ENCODE data around the gene MYO7B.

The MYO7B gene

GRCh38 chr2:127614246-127614645, 78.8 kb downstream of the MYO7B start:
- H3K4me3 ChIP-seq (ENCODE audit: low read depth, low read length), result no peak overlapping the region
- TF ChIP-seq CTCF (IDR thresholded peaks at IDR 0.05; ENCODE audit: low read depth, low read length), result no peak

- H3K4me3 ChIP-seq (ENCODE audit: low read depth, low read length), result no peak overlapping the region
Measured at GRCh38 chr2:127614731-127615130, 79.2 kb downstream of the MYO7B start.

GRCh38 chr2:127615511-127616166, 80.2 kb downstream of the MYO7B start:
- H3K4me3 ChIP-seq (ENCODE audit: low read depth, low read length), result no peak overlapping the region
- TF ChIP-seq CTCF (IDR thresholded peaks at IDR 0.05; ENCODE audit: low read depth, low read length), result no peak

More at GRCh38 chr2:127614731-127615130, 79.2 kb downstream of the MYO7B start:
- TF ChIP-seq CTCF (IDR thresholded peaks at IDR 0.05; ENCODE audit: low read depth, low read length), result no peak

- no peak for TF ChIP-seq CTCF (IDR thresholded peaks at IDR 0.05; ENCODE audit: low read depth, low read length)
- no peak overlapping the region for H3K4me3 ChIP-seq (ENCODE audit: low read depth, low read length)
Measured at GRCh38 chr2:127618551-127619202, 83.2 kb downstream of the MYO7B start.

GRCh38 chr2:127619203-127619590, 83.7 kb downstream of the MYO7B start:
- H3K4me3 ChIP-seq (ENCODE audit: low read depth, low read length), result no peak overlapping the region
- TF ChIP-seq CTCF (IDR thresholded peaks at IDR 0.05; ENCODE audit: low read depth, low read length), result no peak

GRCh38 chr2:127619877-127620705, 84.6 kb downstream of the MYO7B start:
- no peak for TF ChIP-seq CTCF (IDR thresholded peaks at IDR 0.05; ENCODE audit: low read depth, low read length)
- H3K4me3 ChIP-seq (ENCODE audit: low read depth, low read length), result no peak overlapping the region

- H3K4me3 ChIP-seq (ENCODE audit: low read depth, low read length), result no peak overlapping the region
Measured at GRCh38 chr2:127620866-127621265, 85.4 kb downstream of the MYO7B start.

More at GRCh38 chr2:127620866-127621265, 85.4 kb downstream of the MYO7B start:
- TF ChIP-seq CTCF (IDR thresholded peaks at IDR 0.05; ENCODE audit: low read depth, low read length), result no peak

Data from WI38 (cell line).